Subcutaneous abdominal adipose tissue (tissue), 5 donors: ENCODE results near the gene MLPH.

Experiments used
- H3K27ac ChIP-seq: one replicate; pipeline ENCODE4 v1.7.0; 2013; ENCODE audit warnings: low read depth, mild to moderate bottlenecking, inconsistent platforms, low read length, moderate library complexity
- H3K27me3 ChIP-seq, 5 donors: one replicate each; pipeline ENCODE4 v1.7.0; 2013; ENCODE audit warnings: low read length in 5 of 5, inconsistent platforms in 1 of 5; ENCODE audit not compliant: control insufficient read depth in 5 of 5, insufficient read depth in 4 of 5
- H3K36me3 ChIP-seq, 5 donors: one replicate each; pipeline ENCODE4 v1.7.0; 2013; ENCODE audit warnings: low read length in 5 of 5; ENCODE audit not compliant: control insufficient read depth in 5 of 5, insufficient read depth in 5 of 5
- H3K4me1 ChIP-seq, 5 donors: one replicate each; pipeline ENCODE4 v1.7.0; 2013; ENCODE audit warnings: low read length in 5 of 5, mild to moderate bottlenecking in 3 of 5, moderate library complexity in 1 of 5; ENCODE audit not compliant: control insufficient read depth in 5 of 5, insufficient read depth in 5 of 5
- H3K4me3 ChIP-seq, 5 donors: one replicate each; pipeline ENCODE4 v1.7.0; 2013; ENCODE audit warnings: low read length in 5 of 5, low read depth in 1 of 5
- H3K9ac ChIP-seq, 5 donors: one replicate each; pipeline ENCODE4 v1.7.0; 2013; ENCODE audit warnings: low read length in 5 of 5, mild to moderate bottlenecking in 4 of 5, moderate library complexity in 3 of 5
- H3K9me3 ChIP-seq, 5 donors: one replicate each; pipeline ENCODE4 v1.7.0; 2013; ENCODE audit warnings: low read length in 5 of 5; ENCODE audit not compliant: control insufficient read depth in 5 of 5
- donor health status: healthy.
- donor health status: healthy.
- donor health status: healthy.
- donor health status: healthy.
- donor health status: healthy.

MLPH gene

GRCh38 chr2:237475704-237476141, 11.3 kb upstream of the MLPH start:
- Histone ChIP-seq H3K27me3 (peaks cover 0 to 7% (median 0%) of the 10 kb centered on the region in 5 donors), H3K4me1 (peaks cover 4 to 40% (median 31%) of the 10 kb centered on the region in 5 donors), H3K27ac (peak overlapping the region; percentile 10), H3K4me3 (peak overlapping the region; percentile 61 to 69 (median 64)), H3K9ac (peak overlapping the region in 4 of 5 donors; percentile 67 to 85 (median 78)), H3K9me3 (no peaks in the 10 kb centered on the region), H3K36me3 (no peaks in the 10 kb centered on the region)

DNA sequence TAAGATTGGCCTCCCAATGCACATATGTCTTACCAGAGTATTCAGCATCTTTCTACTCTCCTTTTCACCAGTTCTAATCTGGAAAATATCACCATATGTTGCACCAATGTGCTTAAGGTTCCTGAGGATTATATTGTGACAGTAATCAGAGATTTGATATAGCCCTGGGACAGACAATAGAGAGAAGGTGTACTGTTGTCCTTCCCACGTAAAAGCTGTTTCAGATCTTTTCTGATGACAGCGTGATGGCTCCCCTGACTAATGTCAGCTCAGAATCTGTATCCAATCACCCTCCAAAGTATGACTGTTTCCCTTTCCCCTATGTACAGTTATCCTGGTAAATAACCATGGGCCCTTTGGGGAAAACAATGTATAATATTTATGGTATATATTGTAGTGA, 9.0 kb upstream of the MLPH start:
- Histone ChIP-seq H3K36me3 (no peaks in the 10 kb centered on the region), H3K9me3 (no peaks in the 10 kb centered on the region), H3K4me1 (peaks cover 7 to 57% (median 41%) of the 10 kb centered on the region in 5 donors), H3K27me3 (peaks cover 0 to 7% (median 3%) of the 10 kb centered on the region in 5 donors), H3K9ac (no peak overlapping the region), H3K4me3 (no peak overlapping the region), H3K27ac (no peak overlapping the region)

GRCh38 chr2:237478979-237479378, 8.1 kb upstream of the MLPH start:
- peaks cover 0 to 7% (median 3%) of the 10 kb centered on the region in 5 donors for H3K27me3 ChIP-seq
- no peaks in the 10 kb centered on the region for H3K9me3 ChIP-seq

DNA sequence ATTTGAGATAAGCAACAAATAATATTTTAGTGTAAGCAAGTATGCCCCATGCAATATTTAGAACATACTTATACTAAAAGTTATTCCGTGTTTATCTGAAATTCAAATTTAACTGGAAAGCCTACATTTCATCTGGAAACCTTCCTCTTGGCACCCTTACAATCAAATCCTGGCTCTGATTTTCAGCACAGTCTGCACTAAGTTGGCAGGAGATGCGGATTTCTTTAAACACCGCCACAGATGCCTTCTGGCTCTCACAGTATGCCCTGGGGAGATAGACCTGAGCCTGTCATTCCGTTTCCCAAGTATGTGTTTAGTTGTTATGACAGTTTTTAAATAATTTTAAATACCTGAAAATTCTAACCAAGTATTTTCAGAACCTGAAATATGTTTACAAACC, 7.3 kb upstream of the MLPH start:
- H3K27ac ChIP-seq: no peak overlapping the region

More at GRCh38 chr2:237478979-237479378, 8.1 kb upstream of the MLPH start:
- Histone ChIP-seq H3K4me1 (peaks cover 7 to 53% (median 42%) of the 10 kb centered on the region in 5 donors), H3K4me3 (no peak overlapping the region), H3K9ac (no peak overlapping the region), H3K27ac (no peak overlapping the region), H3K36me3 (no peaks in the 10 kb centered on the region)

DNA sequence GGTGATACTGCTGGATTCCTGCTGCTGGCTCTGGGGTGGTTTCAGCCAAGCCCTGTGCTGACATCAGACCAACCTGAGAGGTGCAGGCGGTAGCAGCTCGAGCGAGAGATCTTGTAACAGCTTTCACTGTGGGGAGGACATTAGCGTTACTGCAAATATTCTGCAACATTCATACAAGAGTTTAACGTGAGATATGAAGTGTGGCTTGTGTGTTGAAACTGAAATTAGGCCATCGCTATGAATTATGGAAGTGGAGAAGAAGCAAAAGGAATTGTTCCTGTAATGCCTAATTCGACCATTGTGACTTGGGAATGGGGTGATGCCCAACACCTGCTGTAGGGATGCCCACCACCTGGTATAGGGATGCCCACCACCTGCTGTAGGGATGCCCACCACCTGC, 6.5 kb upstream of the MLPH start:
- Histone ChIP-seq H3K36me3 (no peaks in the 10 kb centered on the region), H3K9ac (no peak overlapping the region), H3K4me3 (no peak overlapping the region), H3K4me1 (peaks cover 7 to 41% (median 33%) of the 10 kb centered on the region in 5 donors), H3K27ac (no peak overlapping the region), H3K9me3 (no peaks in the 10 kb centered on the region), H3K27me3 (peaks cover 0 to 7% (median 3%) of the 10 kb centered on the region in 5 donors)

More for the DNA sequence above, 7.3 kb upstream of the MLPH start:
- Histone ChIP-seq H3K36me3 (no peaks in the 10 kb centered on the region), H3K4me3 (no peak overlapping the region), H3K27me3 (peaks cover 0 to 7% (median 3%) of the 10 kb centered on the region in 5 donors), H3K4me1 (peaks cover 7 to 45% (median 36%) of the 10 kb centered on the region in 5 donors), H3K9ac (no peak overlapping the region), H3K9me3 (no peaks in the 10 kb centered on the region)

DNA sequence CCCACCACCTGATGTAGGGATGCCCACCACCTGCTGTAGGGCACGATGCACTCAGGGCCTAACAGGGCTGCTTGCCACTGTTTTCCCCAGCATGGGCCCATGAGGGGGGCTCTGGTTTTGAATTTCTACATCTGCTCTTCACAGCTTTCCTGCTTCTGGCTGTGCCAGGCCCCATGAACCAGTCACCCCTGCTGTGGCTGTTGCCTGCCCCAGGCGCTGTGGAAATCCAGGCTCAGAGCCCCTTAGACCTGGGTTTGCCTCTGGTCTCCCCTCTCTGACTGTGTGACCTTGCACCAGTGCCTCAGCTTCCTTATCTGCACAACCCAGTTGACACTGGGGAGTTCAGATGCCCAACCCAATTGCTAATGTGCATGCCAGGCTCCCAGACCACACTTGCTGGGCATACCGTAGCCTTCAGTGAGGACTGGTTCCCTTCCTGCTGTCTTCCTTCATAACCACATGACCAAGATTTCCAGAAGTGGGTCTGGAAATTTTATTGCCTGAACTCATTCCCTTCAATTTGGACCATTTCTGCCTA, 6.0 kb upstream of the MLPH start:
- Histone ChIP-seq H3K4me3 (no peak overlapping the region), H3K36me3 (no peaks in the 10 kb centered on the region), H3K27me3 (peaks cover 0 to 9% (median 3%) of the 10 kb centered on the region in 5 donors), H3K9me3 (no peaks in the 10 kb centered on the region), H3K27ac (no peak overlapping the region), H3K4me1 (peaks cover 4 to 36% (median 30%) of the 10 kb centered on the region in 5 donors), H3K9ac (no peak overlapping the region)

DNA sequence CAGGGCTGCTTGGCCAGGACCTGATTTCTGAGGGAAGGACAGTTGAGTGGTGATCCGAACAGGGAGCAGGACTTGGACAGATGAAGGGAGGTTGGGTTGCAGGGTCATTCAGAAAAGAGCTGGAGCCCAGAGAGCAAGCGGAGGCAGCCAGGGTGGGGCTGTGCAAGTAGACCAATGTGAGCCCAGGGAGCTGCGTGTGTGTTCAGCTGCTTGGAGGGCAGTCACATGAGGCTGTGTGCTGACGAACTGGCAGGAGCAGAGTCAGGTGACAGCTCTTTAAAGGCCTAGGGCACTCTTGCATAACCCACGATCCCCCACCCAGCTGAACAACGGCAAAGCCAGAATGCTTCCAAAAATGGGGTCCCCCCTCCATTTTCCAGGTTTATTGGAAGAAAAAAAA, 4.6 kb upstream of the MLPH start:
- H3K36me3 ChIP-seq: no peaks in the 10 kb centered on the region
- peaks cover 9 to 15% (median 13%) of the 10 kb centered on the region in 5 donors for H3K27me3 ChIP-seq
- H3K4me3 ChIP-seq: peak overlapping the region in 4 of 5 donors; percentile 1 to 45 (median 40)
- peaks cover 8 to 46% (median 45%) of the 10 kb centered on the region in 5 donors for H3K4me1 ChIP-seq
- H3K9me3 ChIP-seq: no peaks in the 10 kb centered on the region
- no peak overlapping the region for H3K27ac ChIP-seq
- no peak overlapping the region for H3K9ac ChIP-seq

DNA sequence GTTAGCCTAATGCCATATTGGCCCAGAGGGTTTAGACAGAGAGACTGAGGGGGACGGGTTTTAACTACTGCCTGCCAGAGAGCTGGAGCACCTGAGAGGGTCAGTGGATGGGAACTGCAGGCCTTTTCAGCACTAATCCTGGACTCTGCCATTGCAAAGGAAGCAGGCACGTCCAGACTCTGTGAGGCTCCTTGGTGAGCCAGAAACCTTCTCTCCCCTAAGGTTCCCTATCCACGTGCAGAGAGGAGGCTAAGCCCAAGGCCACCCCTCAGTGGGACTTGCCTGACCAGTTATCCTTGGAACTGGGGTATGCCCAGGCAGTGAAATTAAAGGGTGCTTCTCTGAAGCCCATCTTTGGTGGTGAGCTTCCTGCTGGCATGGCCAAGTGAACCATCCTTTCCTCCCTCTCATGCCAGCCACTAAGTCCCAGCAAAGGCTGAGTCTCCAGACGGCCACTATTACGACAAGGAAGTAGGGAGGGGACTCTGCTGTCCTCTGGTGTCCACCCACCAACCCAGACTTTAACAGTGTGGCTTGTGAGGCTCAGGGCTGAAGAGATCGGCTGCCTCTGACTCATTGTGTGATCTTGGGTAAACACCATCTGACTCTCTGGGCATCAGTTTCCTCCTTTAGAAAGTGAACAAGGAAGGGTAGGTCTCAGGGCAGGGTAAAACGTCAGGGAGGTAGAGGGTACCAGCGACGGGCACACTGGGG, 3.9 kb upstream of the MLPH start:
- peaks cover 8 to 46% (median 46%) of the 10 kb centered on the region in 5 donors for H3K4me1 ChIP-seq
- H3K9me3 ChIP-seq: no peaks in the 10 kb centered on the region
- peaks cover 13 to 22% (median 19%) of the 10 kb centered on the region in 5 donors for H3K27me3 ChIP-seq
- H3K9ac ChIP-seq: no peak overlapping the region
- H3K36me3 ChIP-seq: no peaks in the 10 kb centered on the region
- H3K4me3 ChIP-seq: peak overlapping the region in 1 of 5 donors; percentile 11
- no peak overlapping the region for H3K27ac ChIP-seq

DNA sequence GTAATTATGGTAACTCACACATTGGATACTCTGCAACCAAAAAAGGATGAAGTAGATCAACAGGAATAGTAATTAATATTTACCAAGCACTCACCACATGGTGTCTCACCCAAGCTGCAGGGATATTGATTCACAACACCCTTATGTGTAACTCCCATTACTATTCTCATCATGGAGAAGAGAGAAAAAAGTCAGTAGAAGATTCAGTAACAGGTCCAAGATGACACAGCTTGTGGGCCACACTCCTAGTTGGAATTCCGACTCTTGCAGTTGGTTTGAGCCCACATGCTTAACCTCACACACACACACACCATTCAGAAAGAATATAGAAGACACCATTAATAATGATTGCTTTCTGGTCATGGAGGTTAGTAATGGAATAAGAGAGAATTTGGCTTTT, 1.7 kb upstream of the MLPH start:
- Histone ChIP-seq H3K9me3 (no peaks in the 10 kb centered on the region), H3K4me1 (peaks cover 8 to 35% (median 34%) of the 10 kb centered on the region in 5 donors), H3K27me3 (peaks cover 17 to 35% (median 24%) of the 10 kb centered on the region in 5 donors), H3K9ac (no peak overlapping the region), H3K4me3 (no peak overlapping the region), H3K36me3 (no peaks in the 10 kb centered on the region), H3K27ac (no peak overlapping the region)

DNA sequence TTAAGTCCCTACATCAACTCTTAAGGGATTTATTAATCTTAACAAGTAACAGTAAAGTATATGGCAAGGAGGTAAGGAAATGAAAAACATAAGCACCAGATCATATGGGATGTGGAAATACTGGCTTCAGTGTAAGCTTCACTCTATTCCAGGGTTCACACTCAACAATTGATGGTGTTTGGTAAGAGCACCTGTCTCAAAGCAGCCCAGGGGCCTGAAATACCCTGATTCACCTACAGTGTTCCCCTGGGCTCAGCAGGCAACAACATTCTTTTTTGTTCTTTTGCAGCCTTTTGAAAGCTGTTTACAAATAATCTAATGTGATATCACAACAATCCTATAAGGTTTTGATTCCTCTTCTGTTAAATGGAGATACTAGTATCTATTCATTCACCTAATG, 1.2 kb upstream of the MLPH start:
- Histone ChIP-seq H3K27me3 (peaks cover 17 to 35% (median 24%) of the 10 kb centered on the region in 5 donors), H3K9ac (no peak overlapping the region), H3K27ac (no peak overlapping the region), H3K4me1 (peaks cover 8 to 35% (median 32%) of the 10 kb centered on the region in 5 donors), H3K9me3 (peaks cover 0 to 2% (median 2%) of the 10 kb centered on the region in 5 donors), H3K4me3 (peak overlapping the region in 1 of 5 donors; percentile 58), H3K36me3 (no peaks in the 10 kb centered on the region)
